CD4-positive, CD25-positive, alpha-beta regulatory T cell (primary cell): Measurements from ENCODE around the gene AUTS2. TPM values are rescaled to one million over a fixed set of nuclear protein-coding genes. Genes with fewer than 3 reads are reported as not detected.

Experiments
- ATAC-seq, 2 donors: fragments of 150-1000 bp; cut with Tn5 transposase; one replicate each; pipeline ENCODE4 v1.10.0; 2021; ENCODE audit warnings: low read depth in 2 of 2, moderate number of reproducible peaks in 2 of 2, moderate library complexity in 1 of 2
- DNase-seq, 3 donors: peaks; one replicate each; pipeline versions ENCODE4 v3.0.0 to v3.0.0-alpha.2; 2012 to 2022; ENCODE audit warnings: mixed read lengths in 1 of 3
- H3K27ac ChIP-seq: one replicate; pipeline ENCODE4 v1.7.0; 2013; ENCODE audit warnings: mild to moderate bottlenecking, low read length; ENCODE audit not compliant: insufficient read depth, poor library complexity, severe bottlenecking
- H3K27me3 ChIP-seq: one replicate; pipeline ENCODE4 v1.7.0; 2013; ENCODE audit warnings: low read length; ENCODE audit not compliant: control insufficient read depth, insufficient read depth
- H3K36me3 ChIP-seq: one replicate; pipeline ENCODE4 v1.7.0; 2013; ENCODE audit warnings: mild to moderate bottlenecking, low read length, moderate library complexity; ENCODE audit not compliant: control insufficient read depth, insufficient read depth
- H3K4me1 ChIP-seq: 2 replicates; pipeline ENCODE4 v1.7.0; 2013; ENCODE audit warnings: mild to moderate bottlenecking, low read length; ENCODE audit not compliant: insufficient read depth, control insufficient read depth, poor library complexity, severe bottlenecking
- H3K4me3 ChIP-seq: one replicate; pipeline ENCODE4 v1.7.0; 2013; ENCODE audit warnings: low read depth, mild to moderate bottlenecking, low read length, moderate library complexity
- H3K9me3 ChIP-seq, 2 experiments: 1 replicate in 1 of 2; 2 replicates in 1 of 2; pipeline ENCODE4 v1.7.0; 2013; ENCODE audit warnings: low read length in 2 of 2, mild to moderate bottlenecking in 1 of 2, moderate library complexity in 1 of 2; ENCODE audit not compliant: control insufficient read depth in 2 of 2
- H3K27ac Mint-ChIP-seq, 3 donors: one replicate each; pipeline ENCODE4 v1.8.0; 2020 to 2022; ENCODE audit warnings: mild to moderate bottlenecking in 3 of 3, mixed read lengths in 3 of 3, moderate library complexity in 2 of 3
- H3K27me3 Mint-ChIP-seq: one replicate; pipeline ENCODE4 v1.8.0; 2022; ENCODE audit warnings: mild to moderate bottlenecking, mixed read lengths
- H3K36me3 Mint-ChIP-seq: one replicate; pipeline ENCODE4 v1.8.0; 2020; ENCODE audit warnings: mixed read lengths
- H3K4me1 Mint-ChIP-seq, 4 donors: one replicate each; pipeline ENCODE4 v1.8.0; 2020 to 2022; ENCODE audit warnings: mixed read lengths in 4 of 4, mild to moderate bottlenecking in 1 of 4
- H3K4me3 Mint-ChIP-seq, 4 donors: one replicate each; pipeline ENCODE4 v1.8.0; 2020 to 2022; ENCODE audit warnings: mild to moderate bottlenecking in 4 of 4, mixed read lengths in 4 of 4, moderate library complexity in 3 of 4
- H3K9me3 Mint-ChIP-seq, 7 donors: one replicate each; pipeline ENCODE4 v1.8.0; 2020 to 2022; ENCODE audit warnings: mixed read lengths in 7 of 7, mild to moderate bottlenecking in 3 of 7, moderate library complexity in 2 of 7
- polyA plus RNA-seq, 4 donors: library from polyadenylated mRNA; unstranded; fragments of 300-500 nt; fragmentation: Illumina TruSeq; gene quantifications; one replicate each; pipeline ENCODE4 v1.2.3, GENCODE V29; 2021
- total RNA-seq: library from RNA; stranded (reverse); gene quantifications from one replicate; pipeline ENCODE4 v1.2.3, GENCODE V29; 2022

Gene AUTS2
- total and polyA plus RNA-seq, 5 donors from 2014 or later, result 0.47 to 32.4 (median 0.74) TPM

GRCh38 chr7:69832356-69832755 is 234.1 kb downstream of the AUTS2 start:
- Histone ChIP-seq H3K36me3 (no peaks in the 10 kb centered on the region), H3K4me1 (no peaks in the 10 kb centered on the region), H3K27me3 (no peaks in the 10 kb centered on the region), H3K4me3 (no peak overlapping the region), H3K9me3 (no peaks in the 10 kb centered on the region), H3K27ac (no peak overlapping the region)
- Mint-ChIP-seq H3K27me3 (peaks cover 4% of the 10 kb centered on the region), H3K4me3 (no peak overlapping the region), H3K27ac (no peak overlapping the region), H3K9me3 (peaks cover 0 to 6% (median 1%) of the 10 kb centered on the region in 7 donors), H3K4me1 (no peaks in the 10 kb centered on the region), H3K36me3 (no peaks in the 10 kb centered on the region)
- ATAC-seq (no peak), DNase-seq (no peak)

- Histone ChIP-seq H3K27ac (no peak overlapping the region), H3K27me3 (no peaks in the 10 kb centered on the region), H3K4me3 (no peak overlapping the region), H3K4me1 (no peaks in the 10 kb centered on the region), H3K9me3 (no peaks in the 10 kb centered on the region), H3K36me3 (no peaks in the 10 kb centered on the region)
- DNase-seq (no peak), ATAC-seq (no peak)
- Mint-ChIP-seq H3K9me3 (peaks cover 0 to 6% (median 1%) of the 10 kb centered on the region in 7 donors), H3K36me3 (no peaks in the 10 kb centered on the region), H3K27ac (no peak overlapping the region), H3K27me3 (peaks cover 3% of the 10 kb centered on the region), H3K4me1 (no peaks in the 10 kb centered on the region), H3K4me3 (no peak overlapping the region)
Observed at GRCh38 chr7:69833964-69834363, 235.7 kb downstream of the AUTS2 start.

- Mint-ChIP-seq H3K9me3 (peaks cover 0 to 5% (median 3%) of the 10 kb centered on the region in 7 donors), H3K36me3 (no peaks in the 10 kb centered on the region), H3K4me3 (no peak overlapping the region), H3K4me1 (no peaks in the 10 kb centered on the region), H3K27ac (no peak overlapping the region), H3K27me3 (no peaks in the 10 kb centered on the region)
- Histone ChIP-seq H3K36me3 (no peaks in the 10 kb centered on the region), H3K27ac (no peak overlapping the region), H3K4me1 (no peaks in the 10 kb centered on the region), H3K27me3 (no peaks in the 10 kb centered on the region), H3K9me3 (no peaks in the 10 kb centered on the region), H3K4me3 (no peak overlapping the region)
- DNase-seq (no peak), ATAC-seq (no peak)
Observed at GRCh38 chr7:69836702-69837101, 238.4 kb downstream of the AUTS2 start.

- Histone ChIP-seq H3K27me3 (no peaks in the 10 kb centered on the region), H3K27ac (no peak overlapping the region), H3K9me3 (no peaks in the 10 kb centered on the region), H3K4me3 (no peak overlapping the region), H3K4me1 (no peaks in the 10 kb centered on the region), H3K36me3 (no peaks in the 10 kb centered on the region)
- no peak overlapping the region for H3K4me3 Mint-ChIP-seq
- no peaks in the 10 kb centered on the region for H3K27me3 Mint-ChIP-seq
- peaks cover 0 to 5% (median 3%) of the 10 kb centered on the region in 7 donors for H3K9me3 Mint-ChIP-seq
- H3K4me1 Mint-ChIP-seq, result no peaks in the 10 kb centered on the region
- DNase-seq (no peak), ATAC-seq (no peak)
- no peaks in the 10 kb centered on the region for H3K36me3 Mint-ChIP-seq
- H3K27ac Mint-ChIP-seq, result no peak overlapping the region
Observed at GRCh38 chr7:69837387-69838068, 239.3 kb downstream of the AUTS2 start.

GRCh38 chr7:69839782-69840181 is 241.5 kb downstream of the AUTS2 start:
- Mint-ChIP-seq H3K4me3 (no peak overlapping the region), H3K36me3 (no peaks in the 10 kb centered on the region), H3K27me3 (no peaks in the 10 kb centered on the region), H3K4me1 (no peaks in the 10 kb centered on the region), H3K9me3 (peaks cover 0 to 6% (median 3%) of the 10 kb centered on the region in 7 donors), H3K27ac (no peak overlapping the region)
- DNase-seq (no peak), ATAC-seq (no peak)
- Histone ChIP-seq H3K27me3 (no peaks in the 10 kb centered on the region), H3K4me3 (no peak overlapping the region), H3K9me3 (no peaks in the 10 kb centered on the region), H3K36me3 (no peaks in the 10 kb centered on the region), H3K27ac (no peak overlapping the region), H3K4me1 (no peaks in the 10 kb centered on the region)

GRCh38 chr7:69840248-69840647 is 242.0 kb downstream of the AUTS2 start:
- Mint-ChIP-seq H3K9me3 (peaks cover 0 to 6% (median 3%) of the 10 kb centered on the region in 7 donors), H3K4me1 (no peaks in the 10 kb centered on the region), H3K36me3 (no peaks in the 10 kb centered on the region), H3K27ac (no peak overlapping the region), H3K4me3 (no peak overlapping the region), H3K27me3 (no peaks in the 10 kb centered on the region)
- Histone ChIP-seq H3K27me3 (no peaks in the 10 kb centered on the region), H3K27ac (no peak overlapping the region), H3K4me1 (no peaks in the 10 kb centered on the region), H3K9me3 (no peaks in the 10 kb centered on the region), H3K36me3 (no peaks in the 10 kb centered on the region), H3K4me3 (no peak overlapping the region)
- ATAC-seq, result no peak
- DNase-seq, result no peak

- no peak overlapping the region for H3K27ac ChIP-seq
- H3K4me1 Mint-ChIP-seq, result no peaks in the 10 kb centered on the region
- H3K9me3 ChIP-seq, result no peaks in the 10 kb centered on the region
- H3K4me1 ChIP-seq, result no peaks in the 10 kb centered on the region
- no peak overlapping the region for H3K4me3 Mint-ChIP-seq
- no peaks in the 10 kb centered on the region for H3K27me3 ChIP-seq
- H3K27me3 Mint-ChIP-seq, result no peaks in the 10 kb centered on the region
- H3K27ac Mint-ChIP-seq, result no peak overlapping the region
- no peak overlapping the region for H3K4me3 ChIP-seq
- no peaks in the 10 kb centered on the region for H3K36me3 ChIP-seq
- ATAC-seq (no peak), DNase-seq (no peak)
- H3K36me3 Mint-ChIP-seq, result no peaks in the 10 kb centered on the region
- H3K9me3 Mint-ChIP-seq, result peaks cover 0 to 6% (median 2%) of the 10 kb centered on the region in 7 donors
Observed at GRCh38 chr7:69843653-69844052, 245.4 kb downstream of the AUTS2 start.

GRCh38 chr7:69844264-69844868 is 246.1 kb downstream of the AUTS2 start:
- Mint-ChIP-seq H3K36me3 (no peaks in the 10 kb centered on the region), H3K4me3 (no peak overlapping the region), H3K27ac (no peak overlapping the region), H3K27me3 (no peaks in the 10 kb centered on the region), H3K4me1 (no peaks in the 10 kb centered on the region), H3K9me3 (peaks cover 0 to 6% (median 2%) of the 10 kb centered on the region in 7 donors)
- Histone ChIP-seq H3K27me3 (no peaks in the 10 kb centered on the region), H3K4me1 (no peaks in the 10 kb centered on the region), H3K27ac (no peak overlapping the region), H3K9me3 (no peaks in the 10 kb centered on the region), H3K36me3 (no peaks in the 10 kb centered on the region), H3K4me3 (no peak overlapping the region)
- ATAC-seq (no peak), DNase-seq (no peak)
